ENCODE data around the gene BICDL2. TPM values are rescaled to one million over a fixed set of nuclear protein-coding genes. Genes with fewer than 3 reads are reported as not detected.
"Not testable (repeated sequence)": the region's sequence is repeated elsewhere in the genome, so short reads cannot be mapped to it uniquely, and the experiment has no call there.

BICDL2 gene
- total RNA-seq, 2 experiments from 2014 or later: 1.6 TPM

- Mint-ChIP-seq H3K36me3 (peaks cover 32% of the 10 kb centered on the region), H3K27me3 (no peaks in the 10 kb centered on the region), H3K4me1 (peaks cover 53% of the 10 kb centered on the region), H3K9me3 (no peaks in the 10 kb centered on the region), H3K4me3 (peak overlapping the region; percentile 82), H3K27ac (peak overlapping the region; percentile 89)
- POLR2A ChIA-PET: interaction anchor here (1.1 to 6.5 kb wide), 10 partner anchors 7 to 79 kb away, joined by 3 to 131 read pairs (median 20); partner anchors contain the start of genes IL32 and MMP25
- ATAC-seq (ENCODE audit: low read depth): no peak
- no peak for DNase-seq
Measured at GRCh38 chr16:3060339-3061127, 23.8 kb upstream of the BICDL2 start.

- POLR2A ChIA-PET: interaction anchor here (0.7 to 6.5 kb wide), 13 partner anchors 8 to 98 kb away, joined by 3 to 131 read pairs (median 7); partner anchors contain the start of genes IL32, MMP25 and ZNF213
- Mint-ChIP-seq H3K4me1 (peaks cover 57% of the 10 kb centered on the region), H3K36me3 (peaks cover 34% of the 10 kb centered on the region), H3K27ac (peak overlapping the region; percentile 89), H3K9me3 (no peaks in the 10 kb centered on the region), H3K27me3 (no peaks in the 10 kb centered on the region), H3K4me3 (peak overlapping the region; percentile 82)
- DNase-seq (no peak), ATAC-seq (ENCODE audit: low read depth) (no peak)
Measured at GRCh38 chr16:3059723-3060242, 23.0 kb upstream of the BICDL2 start.

- POLR2A ChIA-PET: interaction anchor here (0.7 to 6.5 kb wide), 24 partner anchors 8 to 99 kb away, joined by 3 to 131 read pairs (median 6); partner anchors contain the start of genes HCFC1R1, IL32, MMP25 and THOC6
- DNase-seq (peak; percentile 99), ATAC-seq (ENCODE audit: low read depth) (peak; percentile 69)
- peaks cover 37% of the 10 kb centered on the region for H3K36me3 Mint-ChIP-seq
- peak overlapping the region; percentile 91 for H3K27ac Mint-ChIP-seq
- H3K9me3 Mint-ChIP-seq: no peaks in the 10 kb centered on the region
- peak overlapping the region; percentile 93 for H3K4me3 Mint-ChIP-seq
- no peaks in the 10 kb centered on the region for H3K27me3 Mint-ChIP-seq
- H3K4me1 Mint-ChIP-seq: peaks cover 57% of the 10 kb centered on the region
Measured at GRCh38 chr16:3059041-3059722, 22.4 kb upstream of the BICDL2 start.

DNA sequence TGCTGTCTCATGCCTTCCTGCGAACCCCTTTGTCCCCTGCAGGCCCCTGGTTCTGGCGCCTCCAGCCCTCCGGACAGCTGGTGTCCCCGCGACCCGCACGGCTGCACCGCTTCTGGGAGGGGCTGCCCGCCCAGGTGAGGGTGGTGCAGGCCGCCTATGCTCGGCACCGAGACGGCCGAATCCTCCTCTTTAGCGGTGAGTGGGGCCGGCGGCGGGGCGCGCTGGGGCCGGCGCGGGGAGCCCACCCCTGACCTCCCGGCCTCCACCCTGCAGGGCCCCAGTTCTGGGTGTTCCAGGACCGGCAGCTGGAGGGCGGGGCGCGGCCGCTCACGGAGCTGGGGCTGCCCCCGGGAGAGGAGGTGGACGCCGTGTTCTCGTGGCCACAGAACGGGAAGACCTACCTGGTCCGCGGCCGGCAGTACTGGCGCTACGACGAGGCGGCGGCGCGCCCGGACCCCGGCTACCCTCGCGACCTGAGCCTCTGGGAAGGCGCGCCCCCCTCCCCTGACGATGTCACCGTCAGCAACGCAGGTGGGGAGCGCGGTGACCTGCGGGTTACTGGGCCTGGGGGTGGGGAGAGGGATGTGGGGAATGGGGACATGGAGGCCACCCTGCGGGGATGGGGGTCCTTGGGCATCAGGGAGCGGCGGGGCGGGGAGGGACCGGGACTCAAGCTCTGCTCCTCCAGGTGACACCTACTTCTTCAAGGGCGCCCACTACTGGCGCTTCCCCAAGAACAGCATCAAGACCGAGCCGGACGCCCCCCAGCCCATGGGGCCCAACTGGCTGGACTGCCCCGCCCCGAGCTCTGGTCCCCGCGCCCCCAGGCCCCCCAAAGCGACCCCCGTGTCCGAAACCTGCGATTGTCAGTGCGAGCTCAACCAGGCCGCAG is 21.6 kb upstream of the BICDL2 start:
- Mint-ChIP-seq H3K4me1 (peaks cover 59% of the 10 kb centered on the region), H3K27me3 (no peaks in the 10 kb centered on the region), H3K9me3 (no peaks in the 10 kb centered on the region), H3K36me3 (peaks cover 42% of the 10 kb centered on the region), H3K4me3 (peak overlapping the region; percentile 93), H3K27ac (peak overlapping the region; percentile 94)
- POLR2A ChIA-PET: interaction anchor here (0.6 to 6.5 kb wide), 22 partner anchors 9 to 100 kb away, joined by 3 to 131 read pairs (median 6); partner anchors contain the start of genes HCFC1R1, IL32, MMP25 and THOC6
- ATAC-seq (ENCODE audit: low read depth): peak; percentile 41
- peak; percentile 77 for DNase-seq

DNA sequence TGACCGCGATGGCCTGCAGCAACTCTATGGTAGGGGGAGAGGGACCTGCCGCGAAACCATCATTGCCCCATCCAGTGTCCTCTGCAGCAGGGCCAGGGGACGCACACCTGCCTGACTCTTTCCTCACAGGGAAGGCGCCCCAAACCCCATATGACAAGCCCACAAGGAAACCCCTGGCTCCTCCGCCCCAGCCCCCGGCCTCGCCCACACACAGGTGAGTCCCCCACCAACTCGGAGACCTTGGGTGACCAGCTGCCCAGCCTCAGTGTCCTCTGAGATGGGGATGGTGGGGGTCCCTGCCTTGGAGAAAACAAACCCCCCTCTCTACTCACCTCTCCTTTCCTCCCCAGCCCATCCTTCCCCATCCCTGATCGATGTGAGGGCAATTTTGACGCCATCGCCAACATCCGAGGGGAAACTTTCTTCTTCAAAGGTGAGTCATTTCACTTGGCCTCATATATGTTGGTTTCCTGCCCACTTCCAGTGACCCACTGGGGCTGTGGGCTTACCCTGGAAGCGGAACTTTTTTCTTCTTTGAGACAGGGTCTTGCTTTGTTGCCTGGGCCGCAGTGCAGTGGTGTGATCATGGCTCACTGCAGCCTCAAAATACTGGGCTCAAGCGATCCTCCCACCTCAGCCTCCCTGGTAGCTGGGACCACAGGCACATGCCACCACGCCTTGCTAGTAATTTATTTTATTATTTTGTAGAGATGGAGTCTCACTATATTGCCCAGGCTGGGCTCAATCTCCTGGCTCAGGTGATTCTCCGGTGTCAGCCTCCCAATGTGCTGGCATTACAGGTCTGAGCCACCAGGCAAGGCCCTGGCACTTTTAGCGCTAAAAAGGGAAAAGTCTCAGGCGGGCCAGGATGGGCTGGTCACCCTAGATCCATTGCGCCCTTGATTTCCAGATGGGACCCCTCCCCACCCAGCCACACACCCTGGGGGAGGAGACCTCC is 20.7 kb upstream of the BICDL2 start:
- Mint-ChIP-seq H3K4me1 (peaks cover 56% of the 10 kb centered on the region), H3K9me3 (no peaks in the 10 kb centered on the region), H3K4me3 (peak overlapping the region; percentile 93), H3K27ac (peak overlapping the region; percentile 94), H3K36me3 (peaks cover 40% of the 10 kb centered on the region), H3K27me3 (no peaks in the 10 kb centered on the region)
- no peak for ATAC-seq (ENCODE audit: low read depth)
- POLR2A ChIA-PET: interaction anchor here (0.6 to 6.5 kb wide), 15 partner anchors 10 to 77 kb away, joined by 3 to 131 read pairs (median 4); partner anchors contain the start of genes IL32, MMP25 and ZNF213
- no peak for DNase-seq

DNA sequence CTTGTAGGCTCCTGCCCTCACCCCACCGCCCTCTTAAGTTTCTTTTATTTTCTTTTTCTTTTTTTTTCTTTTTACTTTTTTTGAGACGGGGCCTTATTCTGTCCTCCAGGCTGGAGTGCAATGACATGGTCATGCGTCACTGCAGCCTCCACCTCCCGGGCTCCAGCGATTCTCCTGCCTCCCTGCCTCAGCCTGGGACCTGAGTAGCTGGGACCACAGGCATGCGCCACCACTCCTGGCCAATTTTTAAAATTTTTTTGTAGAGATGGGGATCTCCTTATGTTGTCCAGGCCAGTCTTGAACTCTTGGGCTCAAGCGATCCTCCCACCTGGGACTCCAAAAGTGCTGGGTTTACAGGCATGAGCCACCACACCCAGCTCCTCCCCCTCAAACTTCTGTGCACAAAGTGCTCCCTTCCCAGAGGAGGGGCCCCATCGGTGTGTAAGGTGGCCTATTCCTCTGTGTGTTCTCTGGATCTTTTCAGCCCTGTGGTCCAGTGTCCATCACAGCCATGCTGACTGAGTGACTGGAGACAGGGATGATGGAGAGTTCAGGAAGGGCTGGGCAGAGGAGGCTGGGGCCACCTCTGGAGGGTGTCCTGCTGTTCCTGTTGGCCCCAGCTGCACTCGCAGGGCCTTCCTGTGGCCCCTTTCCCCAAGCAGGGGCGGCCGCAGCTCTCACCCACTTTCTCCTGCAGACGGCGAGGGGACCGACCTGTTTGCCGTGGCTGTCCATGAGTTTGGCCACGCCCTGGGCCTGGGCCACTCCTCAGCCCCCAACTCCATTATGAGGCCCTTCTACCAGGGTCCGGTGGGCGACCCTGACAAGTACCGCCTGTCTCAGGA is 19.8 kb upstream of the BICDL2 start:
- POLR2A ChIA-PET: interaction anchor here (0.6 to 6.5 kb wide), 12 partner anchors 10 to 102 kb away, joined by 3 to 131 read pairs (median 4); partner anchors contain the start of genes IL32, MMP25 and TNFRSF12A
- no peak for ATAC-seq (ENCODE audit: low read depth)

DNA sequence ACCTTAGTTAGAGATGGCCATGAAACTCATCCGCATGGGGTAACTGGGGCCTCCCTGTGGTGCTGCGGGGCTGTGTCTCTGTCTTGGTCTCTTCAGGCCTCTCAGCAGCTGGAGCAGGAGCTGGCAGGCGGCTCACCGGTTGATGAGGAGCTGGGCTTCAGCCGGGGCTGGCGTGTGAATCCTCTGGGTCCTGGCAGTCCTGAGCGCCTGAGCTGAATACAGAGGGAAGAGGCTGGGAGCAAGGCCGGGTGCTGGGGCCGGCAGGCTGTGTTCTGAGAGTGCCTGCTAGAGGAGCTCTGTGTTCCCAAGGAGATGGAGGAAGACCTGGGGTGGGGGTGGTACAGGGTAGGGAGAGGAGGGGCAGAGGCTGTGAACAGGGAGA is 19.0 kb upstream of the BICDL2 start:
- peak overlapping the region; percentile 93 for H3K4me3 Mint-ChIP-seq
- ATAC-seq (ENCODE audit: low read depth); DNase-seq; H3K9me3 Mint-ChIP-seq; H3K27me3 Mint-ChIP-seq: not testable (repeated sequence)
- H3K4me1 Mint-ChIP-seq: peaks cover 65% of the 10 kb centered on the region
- peak overlapping the region; percentile 94 for H3K27ac Mint-ChIP-seq
- H3K36me3 Mint-ChIP-seq: peaks cover 54% of the 10 kb centered on the region
- POLR2A ChIA-PET: interaction anchor here (0.6 to 6.5 kb wide), 12 partner anchors 9 to 72 kb away, joined by 3 to 131 read pairs (median 4); partner anchors contain the start of genes IL32, MMP25 and TNFRSF12A

More for the DNA sequence above, 19.8 kb upstream of the BICDL2 start:
- Mint-ChIP-seq H3K27me3 (no peaks in the 10 kb centered on the region), H3K36me3 (peaks cover 47% of the 10 kb centered on the region), H3K27ac (peak overlapping the region; percentile 94), H3K9me3 (no peaks in the 10 kb centered on the region), H3K4me1 (peaks cover 60% of the 10 kb centered on the region), H3K4me3 (peak overlapping the region; percentile 93)
- no peak for DNase-seq

DNA sequence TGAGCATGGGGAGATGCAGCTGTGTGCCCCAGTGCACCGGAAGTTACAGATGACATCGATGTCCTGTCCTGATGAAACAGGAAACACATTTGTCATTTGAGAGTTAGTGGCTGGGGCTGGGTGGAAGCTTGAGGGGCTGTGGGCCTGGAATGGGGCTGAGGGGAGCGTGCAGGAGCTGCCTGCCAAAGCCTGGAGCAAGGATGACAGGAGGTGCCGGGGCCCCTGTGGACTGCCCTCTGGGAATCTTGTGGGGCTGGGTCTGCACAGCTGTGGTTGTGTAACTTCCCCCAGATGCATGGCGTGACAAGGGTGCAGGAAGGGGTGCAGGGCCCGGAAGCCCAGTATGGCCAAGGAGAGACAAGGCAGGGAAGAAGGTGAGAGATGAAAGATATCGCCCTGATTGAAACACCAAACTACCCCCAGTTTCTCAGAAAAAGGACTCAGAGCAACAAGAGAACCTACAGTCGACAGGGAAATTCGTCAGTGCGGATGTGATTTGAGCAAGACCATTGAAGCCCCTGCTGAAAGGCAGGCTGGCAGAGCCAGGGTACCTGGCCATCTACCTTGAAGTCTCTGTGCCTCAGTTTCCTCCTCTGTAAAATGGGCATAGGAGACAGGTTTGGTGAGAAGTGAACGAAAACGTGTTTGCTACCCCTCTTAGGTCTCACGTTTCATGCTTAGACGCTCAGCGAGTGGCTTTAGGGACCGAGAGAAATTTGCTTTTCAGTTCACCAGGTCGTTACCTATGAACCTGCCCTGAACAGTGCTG is 18.4 kb upstream of the BICDL2 start:
- peaks cover 66% of the 10 kb centered on the region for H3K4me1 Mint-ChIP-seq
- ATAC-seq (ENCODE audit: low read depth) (peak; percentile 40), DNase-seq (peak; percentile 76)
- peaks cover 54% of the 10 kb centered on the region for H3K36me3 Mint-ChIP-seq
- POLR2A ChIA-PET: interaction anchor here (0.6 to 6.5 kb wide), 13 partner anchors 8 to 80 kb away, joined by 3 to 131 read pairs (median 5); partner anchors contain the start of genes IL32, MMP25, TNFRSF12A and ZNF213
- H3K4me3 Mint-ChIP-seq: peak overlapping the region; percentile 93
- no peaks in the 10 kb centered on the region for H3K27me3 Mint-ChIP-seq
- H3K9me3 Mint-ChIP-seq: no peaks in the 10 kb centered on the region
- H3K27ac Mint-ChIP-seq: peak overlapping the region; percentile 94

DNA sequence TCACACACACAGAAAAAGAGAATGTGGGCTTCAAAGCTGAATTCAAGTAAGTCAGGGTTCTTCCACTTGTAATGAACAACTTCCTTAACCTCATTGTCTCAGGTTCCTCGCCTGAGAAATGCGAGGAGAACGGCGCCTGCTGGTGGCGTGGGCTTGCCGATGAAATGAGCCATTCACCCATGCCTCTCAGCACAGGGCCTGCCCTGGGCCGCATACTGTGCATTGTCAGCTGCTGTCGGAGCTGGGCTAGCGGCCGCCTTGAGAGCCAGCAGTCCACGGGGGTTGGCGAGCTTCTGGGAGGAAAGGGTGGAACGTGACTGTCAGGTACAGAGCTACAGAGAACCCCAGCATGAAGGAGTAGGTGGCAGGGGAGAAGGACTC is 16.6 kb upstream of the BICDL2 start:
- H3K9me3 Mint-ChIP-seq; DNase-seq; ATAC-seq (ENCODE audit: low read depth); H3K27me3 Mint-ChIP-seq; POLR2A ChIA-PET: not testable (repeated sequence)
- H3K36me3 Mint-ChIP-seq: peaks cover 58% of the 10 kb centered on the region
- peak overlapping the region; percentile 70 for H3K4me3 Mint-ChIP-seq
- H3K27ac Mint-ChIP-seq: peak overlapping the region; percentile 87
- peaks cover 67% of the 10 kb centered on the region for H3K4me1 Mint-ChIP-seq

- DNase-seq, H3K27me3 Mint-ChIP-seq, H3K9me3 Mint-ChIP-seq: not testable (repeated sequence)
- Mint-ChIP-seq H3K36me3 (peaks cover 59% of the 10 kb centered on the region), H3K4me1 (peaks cover 72% of the 10 kb centered on the region), H3K4me3 (peak overlapping the region; percentile 59), H3K27ac (peak overlapping the region; percentile 73)
- POLR2A ChIA-PET: interaction anchor here (0.8 to 6.3 kb wide), 3 partner anchors 12 to 23 kb away, joined by 4 to 57 read pairs (median 8); partner anchors contain the start of gene IL32
- peak; percentile 6 for ATAC-seq (ENCODE audit: low read depth)
Measured at GRCh38 chr16:3052571-3053329, 16.0 kb upstream of the BICDL2 start.

All from activated naive CD8-positive, alpha-beta T cell treated with anti-CD3 and anti-CD28 coated beads, Interleukin-2, amount 10 ng/mL, durations not matched to agents 7 days and 5 days (primary cell).